Measurements from ENCODE around the gene DUSP28. TPM values are rescaled to one million over a fixed set of nuclear protein-coding genes. Genes with fewer than 3 reads are reported as not detected.
A peak's percentile ranks its signal among the peaks of the same experiment; 100 is the strongest.

Gene DUSP28
- total RNA-seq, 1 experiment from 2014 or later, result 2.3 TPM

DNA sequence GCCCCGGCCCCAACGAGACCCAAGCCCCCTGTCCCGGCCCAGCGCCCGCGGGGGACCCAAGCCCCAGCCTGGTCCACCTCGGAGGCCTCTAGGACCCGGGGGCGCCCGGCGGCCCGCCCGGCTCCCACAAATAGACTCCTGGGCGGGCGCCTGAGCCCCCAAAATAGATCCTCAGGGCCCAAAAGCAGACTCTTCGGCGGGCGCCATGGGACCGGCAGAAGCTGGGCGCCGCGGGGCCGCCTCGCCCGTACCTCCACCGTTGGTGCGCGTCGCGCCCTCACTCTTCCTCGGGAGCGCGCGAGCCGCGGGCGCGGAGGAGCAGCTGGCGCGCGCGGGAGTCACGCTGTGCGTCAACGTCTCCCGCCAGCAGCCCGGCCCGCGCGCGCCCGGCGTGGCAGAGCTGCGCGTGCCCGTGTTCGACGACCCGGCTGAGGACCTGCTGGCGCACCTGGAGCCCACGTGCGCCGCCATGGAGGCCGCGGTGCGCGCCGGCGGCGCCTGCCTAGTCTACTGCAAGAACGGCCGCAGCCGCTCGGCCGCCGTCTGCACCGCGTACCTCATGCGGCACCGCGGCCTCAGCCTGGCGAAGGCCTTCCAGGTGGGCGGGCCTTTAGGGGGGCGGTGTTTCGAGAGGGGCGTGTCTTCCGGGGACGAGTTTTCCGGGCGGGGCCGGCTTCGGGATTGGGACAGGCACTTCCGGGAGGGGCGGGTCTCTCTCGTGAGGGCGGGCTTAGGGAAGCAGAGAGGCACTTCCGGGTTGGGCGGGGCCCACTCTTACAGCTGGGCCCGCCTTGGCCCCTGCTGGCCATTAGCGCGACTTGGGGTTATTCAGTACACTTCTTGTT, 545 bp downstream of the DUSP28 start:
- peak; percentile 77 for ATAC-seq
- peaks cover 33% of the 10 kb centered on the region for H3K4me1 Mint-ChIP-seq
- peak overlapping the region; percentile 76 for H3K4me3 Mint-ChIP-seq
- POLR2A ChIA-PET, result interaction anchor here (1.1 kb wide), 1 partner anchor 26 kb away, joined by 6 read pairs; the partner anchor contains the start of gene CAPN10
- H3K36me3 Mint-ChIP-seq, result no peaks in the 10 kb centered on the region
- H3K27me3 Mint-ChIP-seq (ENCODE audit: low read depth), result peaks cover 32% of the 10 kb centered on the region
- DNase-seq (ENCODE audit: low spot score), result peak; percentile 100
- no peak overlapping the region for H3K27ac Mint-ChIP-seq
- H3K9me3 Mint-ChIP-seq, result no peaks in the 10 kb centered on the region
- CTCF ChIA-PET, result interaction anchor here (0.9 to 1.6 kb wide), 7 partner anchors 19 to 109 kb away, joined by 3 to 15 read pairs (median 3); partner anchors contain the start of gene CAPN10
- TF ChIP-seq NR3C1 (CRISPR knock-in tag; conservative IDR thresholded peaks at IDR 0.05; ENCODE audit: low read depth), result peak; percentile 80
- TF ChIP-seq MAX (CRISPR knock-in tag; IDR thresholded peaks at IDR 0.05), result peak; percentile 73; the same call in 1 of the 2 replicates
- TF ChIP-seq GABPB1 (CRISPR knock-in tag; IDR thresholded peaks at IDR 0.05), result peak; percentile 28; the same call in 1 of the 2 replicates
- TF ChIP-seq MYBL2 (CRISPR knock-in tag; IDR thresholded peaks at IDR 0.05), result peak; percentile 17; the same call in 1 of the 2 replicates
- no peak for TF ChIP-seq NFATC4 (CRISPR knock-in tag; IDR thresholded peaks at IDR 0.05)
- TF ChIP-seq IRF1 (CRISPR knock-in tag; IDR thresholded peaks at IDR 0.05), result peak; percentile 60; the same call in 1 of the 2 replicates
- peak; percentile 90 for TF ChIP-seq SMAD3 (CRISPR knock-in tag; IDR thresholded peaks at IDR 0.05; ENCODE audit: borderline replicate concordance)
- TF ChIP-seq NR2C2 (CRISPR knock-in tag; IDR thresholded peaks at IDR 0.05), result peak; percentile 42; the same call in 1 of the 2 replicates
- TF ChIP-seq, protein P1, sequence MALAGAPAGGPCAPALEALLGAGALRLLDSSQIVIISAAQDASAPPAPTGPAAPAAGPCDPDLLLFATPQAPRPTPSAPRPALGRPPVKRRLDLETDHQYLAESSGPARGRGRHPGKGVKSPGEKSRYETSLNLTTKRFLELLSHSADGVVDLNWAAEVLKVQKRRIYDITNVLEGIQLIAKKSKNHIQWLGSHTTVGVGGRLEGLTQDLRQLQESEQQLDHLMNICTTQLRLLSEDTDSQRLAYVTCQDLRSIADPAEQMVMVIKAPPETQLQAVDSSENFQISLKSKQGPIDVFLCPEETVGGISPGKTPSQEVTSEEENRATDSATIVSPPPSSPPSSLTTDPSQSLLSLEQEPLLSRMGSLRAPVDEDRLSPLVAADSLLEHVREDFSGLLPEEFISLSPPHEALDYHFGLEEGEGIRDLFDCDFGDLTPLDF (CRISPR knock-in tag; IDR thresholded peaks at IDR 0.05), result 0 out of 2 replicates have a peak, but pooled peaks have one; percentile 27
- TF ChIP-seq SMAD4 (CRISPR knock-in tag; IDR thresholded peaks at IDR 0.05), result no peak
- TF ChIP-seq, protein P2, sequence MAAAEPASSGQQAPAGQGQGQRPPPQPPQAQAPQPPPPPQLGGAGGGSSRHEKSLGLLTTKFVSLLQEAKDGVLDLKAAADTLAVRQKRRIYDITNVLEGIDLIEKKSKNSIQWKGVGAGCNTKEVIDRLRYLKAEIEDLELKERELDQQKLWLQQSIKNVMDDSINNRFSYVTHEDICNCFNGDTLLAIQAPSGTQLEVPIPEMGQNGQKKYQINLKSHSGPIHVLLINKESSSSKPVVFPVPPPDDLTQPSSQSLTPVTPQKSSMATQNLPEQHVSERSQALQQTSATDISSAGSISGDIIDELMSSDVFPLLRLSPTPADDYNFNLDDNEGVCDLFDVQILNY (CRISPR knock-in tag; IDR thresholded peaks at IDR 0.05), result peak; percentile 72; the same call in 1 of the 2 replicates
- TF ChIP-seq FOXK1 (CRISPR knock-in tag; IDR thresholded peaks at IDR 0.05), result peak; percentile 80; the same call in 1 of the 2 replicates
- TF ChIP-seq, protein P3, sequence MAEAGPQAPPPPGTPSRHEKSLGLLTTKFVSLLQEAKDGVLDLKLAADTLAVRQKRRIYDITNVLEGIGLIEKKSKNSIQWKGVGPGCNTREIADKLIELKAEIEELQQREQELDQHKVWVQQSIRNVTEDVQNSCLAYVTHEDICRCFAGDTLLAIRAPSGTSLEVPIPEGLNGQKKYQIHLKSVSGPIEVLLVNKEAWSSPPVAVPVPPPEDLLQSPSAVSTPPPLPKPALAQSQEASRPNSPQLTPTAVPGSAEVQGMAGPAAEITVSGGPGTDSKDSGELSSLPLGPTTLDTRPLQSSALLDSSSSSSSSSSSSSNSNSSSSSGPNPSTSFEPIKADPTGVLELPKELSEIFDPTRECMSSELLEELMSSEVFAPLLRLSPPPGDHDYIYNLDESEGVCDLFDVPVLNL (CRISPR knock-in tag; IDR thresholded peaks at IDR 0.05; ENCODE audit: borderline replicate concordance, low read depth), result peak; percentile 78; the same call in 1 of the 2 replicates
- TF ChIP-seq IRF2 (CRISPR knock-in tag; IDR thresholded peaks at IDR 0.05; ENCODE audit: borderline replicate concordance, low read depth), result no peak
- peak; percentile 51; the same call in 1 of the 2 replicates for TF ChIP-seq CREM (CRISPR knock-in tag; IDR thresholded peaks at IDR 0.05)
- TF ChIP-seq ATF3 (CRISPR knock-in tag; conservative IDR thresholded peaks at IDR 0.05), result no peak
- TF ChIP-seq ZNF232 (CRISPR knock-in tag; IDR thresholded peaks at IDR 0.05), result peak; percentile 94
- TF ChIP-seq TCF7 (CRISPR knock-in tag; IDR thresholded peaks at IDR 0.05; ENCODE audit: low read depth), result peak; percentile 87; the same call in 1 of the 2 replicates
- 0 out of 2 replicates have a peak, but pooled peaks have one; percentile 33 for TF ChIP-seq NFYB (CRISPR knock-in tag; conservative IDR thresholded peaks at IDR 0.05; ENCODE audit: low read depth)
- TF ChIP-seq, protein P4, sequence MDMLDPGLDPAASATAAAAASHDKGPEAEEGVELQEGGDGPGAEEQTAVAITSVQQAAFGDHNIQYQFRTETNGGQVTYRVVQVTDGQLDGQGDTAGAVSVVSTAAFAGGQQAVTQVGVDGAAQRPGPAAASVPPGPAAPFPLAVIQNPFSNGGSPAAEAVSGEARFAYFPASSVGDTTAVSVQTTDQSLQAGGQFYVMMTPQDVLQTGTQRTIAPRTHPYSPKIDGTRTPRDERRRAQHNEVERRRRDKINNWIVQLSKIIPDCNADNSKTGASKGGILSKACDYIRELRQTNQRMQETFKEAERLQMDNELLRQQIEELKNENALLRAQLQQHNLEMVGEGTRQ (CRISPR knock-in tag; IDR thresholded peaks at IDR 0.05), result peak; percentile 58; the same call in 1 of the 2 replicates
- TF ChIP-seq, protein P5, sequence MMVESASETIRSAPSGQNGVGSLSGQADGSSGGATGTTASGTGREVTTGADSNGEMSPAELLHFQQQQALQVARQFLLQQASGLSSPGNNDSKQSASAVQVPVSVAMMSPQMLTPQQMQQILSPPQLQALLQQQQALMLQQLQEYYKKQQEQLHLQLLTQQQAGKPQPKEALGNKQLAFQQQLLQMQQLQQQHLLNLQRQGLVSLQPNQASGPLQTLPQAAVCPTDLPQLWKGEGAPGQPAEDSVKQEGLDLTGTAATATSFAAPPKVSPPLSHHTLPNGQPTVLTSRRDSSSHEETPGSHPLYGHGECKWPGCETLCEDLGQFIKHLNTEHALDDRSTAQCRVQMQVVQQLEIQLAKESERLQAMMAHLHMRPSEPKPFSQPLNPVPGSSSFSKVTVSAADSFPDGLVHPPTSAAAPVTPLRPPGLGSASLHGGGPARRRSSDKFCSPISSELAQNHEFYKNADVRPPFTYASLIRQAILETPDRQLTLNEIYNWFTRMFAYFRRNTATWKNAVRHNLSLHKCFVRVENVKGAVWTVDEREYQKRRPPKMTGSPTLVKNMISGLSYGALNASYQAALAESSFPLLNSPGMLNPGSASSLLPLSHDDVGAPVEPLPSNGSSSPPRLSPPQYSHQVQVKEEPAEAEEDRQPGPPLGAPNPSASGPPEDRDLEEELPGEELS (CRISPR knock-in tag; IDR thresholded peaks at IDR 0.05), result peak; percentile 94
- TF ChIP-seq SP1 (CRISPR knock-in tag; conservative IDR thresholded peaks at IDR 0.05), result peak; percentile 96
- TF ChIP-seq ERG (CRISPR knock-in tag; IDR thresholded peaks at IDR 0.05), result no peak
- TF ChIP-seq TEAD1 (CRISPR knock-in tag; IDR thresholded peaks at IDR 0.05), result peak; percentile 93
- TF ChIP-seq, protein P6, sequence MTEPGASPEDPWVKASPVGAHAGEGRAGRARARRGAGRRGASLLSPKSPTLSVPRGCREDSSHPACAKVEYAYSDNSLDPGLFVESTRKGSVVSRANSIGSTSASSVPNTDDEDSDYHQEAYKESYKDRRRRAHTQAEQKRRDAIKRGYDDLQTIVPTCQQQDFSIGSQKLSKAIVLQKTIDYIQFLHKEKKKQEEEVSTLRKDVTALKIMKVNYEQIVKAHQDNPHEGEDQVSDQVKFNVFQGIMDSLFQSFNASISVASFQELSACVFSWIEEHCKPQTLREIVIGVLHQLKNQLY (CRISPR knock-in tag; IDR thresholded peaks at IDR 0.05), result no peak
- peak; percentile 88 for TF ChIP-seq ETV6 (CRISPR knock-in tag; IDR thresholded peaks at IDR 0.05)
- peak; percentile 89; the same call in 1 of the 2 replicates for TF ChIP-seq ESRRA (CRISPR knock-in tag; IDR thresholded peaks at IDR 0.05; ENCODE audit: borderline replicate concordance)

All from WTC11 (cell line).